Breast epithelium (tissue), 4 donors: ENCODE measurements around the gene TMEM242. TPM values are rescaled to one million over a fixed set of nuclear protein-coding genes. Genes with fewer than 3 reads are reported as not detected.

ENCODE experiments used
- DNase-seq, 2 donors: peaks; one replicate each; pipeline ENCODE4 v3.0.0-alpha.2; 2019; ENCODE audit warnings: low spot score in 2 of 2
- H3K27ac ChIP-seq, 2 donors: fragments of 200-600 bp; sonication (generic) in 1 of 2; one replicate each; pipeline ENCODE4 v1.5.1; 2016 to 2019; ENCODE audit warnings: mild to moderate bottlenecking in 1 of 2
- H3K27me3 ChIP-seq, 2 donors: fragments of 200-600 bp; sonication (generic) in 1 of 2; one replicate each; pipeline versions ENCODE4 v1.5.1 to v1.6.0; 2017 to 2019; ENCODE audit warnings: control low read depth in 1 of 2, mild to moderate bottlenecking in 1 of 2
- H3K36me3 ChIP-seq: fragments of 200-600 bp; one replicate; pipeline ENCODE4 v1.5.1; 2019
- H3K4me1 ChIP-seq, 2 donors: fragments of 200-600 bp; sonication (generic); one replicate each; pipeline ENCODE4 v1.5.1; 2016 to 2019; ENCODE audit warnings: control low read depth in 1 of 2
- H3K4me3 ChIP-seq, 3 donors: fragments of 200-600 bp; sonication (generic); 1 replicate in 2 of 3; 2 replicates in 1 of 3; pipeline ENCODE4 v1.5.1; 2016 to 2019; ENCODE audit warnings: mild to moderate bottlenecking in 3 of 3, moderate library complexity in 2 of 3
- H3K9me3 ChIP-seq, 2 donors: fragments of 200-600 bp; sonication (generic) in 1 of 2; one replicate each; pipeline ENCODE4 v1.5.1; 2016 to 2019; ENCODE audit warnings: control low read depth in 1 of 2
- CTCF ChIP-seq, 3 donors: fragments of 450-650 bp; IDR thresholded peaks; one replicate each; pipeline ENCODE4 v1.5.1; 2016 to 2017; ENCODE audit warnings: antibody characterized with exemption in 3 of 3, mild to moderate bottlenecking in 3 of 3, moderate library complexity in 3 of 3
- POLR2A ChIP-seq: fragments of 450-650 bp; IDR thresholded peaks from one replicate; pipeline ENCODE4 v1.6.1; 2016; ENCODE audit warnings: antibody characterized with exemption, mild to moderate bottlenecking, moderate library complexity
- POLR2AphosphoS5 ChIP-seq, 3 donors: sonication (generic); formaldehyde crosslinking; IDR thresholded peaks; one replicate each; pipeline ENCODE4 v1.6.1; 2017; ENCODE audit warnings: antibody characterized with exemption in 3 of 3
- intact Hi-C: fragments of 100-400 bp; cut with DNase I; formaldehyde crosslinking; loops from one replicate; pipeline ENCODE4 v1.15.1; 2023; ENCODE audit warnings: low total_unique reads
- total RNA-seq, 3 donors: library from RNA; depleted of rRNA; stranded (reverse); fragments of >200 nt; gene quantifications; one replicate each; pipeline ENCODE4 v1.1.0, GENCODE V29; 2016

TMEM242 gene
- total RNA-seq, 3 donors from 2014 or later, result 5.3 to 7.9 (median 7.3) TPM

- no peaks in the 10 kb centered on the region for H3K9me3 ChIP-seq
- no peak for TF ChIP-seq POLR2A
- no peak for TF ChIP-seq CTCF (IDR thresholded peaks at IDR 0.05)
- no peak for TF ChIP-seq POLR2AphosphoS5 (IDR thresholded peaks at IDR 0.05)
- H3K36me3 ChIP-seq, result no peaks in the 10 kb centered on the region
- H3K4me3 ChIP-seq, result no peak overlapping the region
- no peak for DNase-seq
- no peaks in the 10 kb centered on the region for H3K27me3 ChIP-seq
- intact Hi-C loops, result no loop called here
- H3K4me1 ChIP-seq, result peaks cover 0 to 4% of the 10 kb centered on the region in 2 donors
- no peak overlapping the region for H3K27ac ChIP-seq
Measured at GRCh38 chr6:157251586-157252247, 71.6 kb downstream of the TMEM242 start.

- TF ChIP-seq CTCF (IDR thresholded peaks at IDR 0.05), result no peak
- no peak for TF ChIP-seq POLR2A
- no peak for TF ChIP-seq POLR2AphosphoS5 (IDR thresholded peaks at IDR 0.05)
- Histone ChIP-seq H3K9me3 (no peaks in the 10 kb centered on the region), H3K4me3 (no peak overlapping the region), H3K36me3 (no peaks in the 10 kb centered on the region), H3K27me3 (no peaks in the 10 kb centered on the region), H3K4me1 (peaks cover 0 to 4% of the 10 kb centered on the region in 2 donors), H3K27ac (no peak overlapping the region)
- intact Hi-C loops, result no loop called here
- DNase-seq, result no peak
Measured at GRCh38 chr6:157249826-157250225, 73.5 kb downstream of the TMEM242 start.

- DNase-seq, result no peak
- Histone ChIP-seq H3K36me3 (no peaks in the 10 kb centered on the region), H3K9me3 (no peaks in the 10 kb centered on the region), H3K4me3 (no peak overlapping the region), H3K27ac (no peak overlapping the region), H3K27me3 (no peaks in the 10 kb centered on the region), H3K4me1 (peaks cover 0 to 4% of the 10 kb centered on the region in 2 donors)
- intact Hi-C loops, result no loop called here
- TF ChIP-seq CTCF (IDR thresholded peaks at IDR 0.05) (no peak), POLR2AphosphoS5 (IDR thresholded peaks at IDR 0.05) (no peak), POLR2A (no peak)
Measured at GRCh38 chr6:157248264-157248663, 75.1 kb downstream of the TMEM242 start.

DNA sequence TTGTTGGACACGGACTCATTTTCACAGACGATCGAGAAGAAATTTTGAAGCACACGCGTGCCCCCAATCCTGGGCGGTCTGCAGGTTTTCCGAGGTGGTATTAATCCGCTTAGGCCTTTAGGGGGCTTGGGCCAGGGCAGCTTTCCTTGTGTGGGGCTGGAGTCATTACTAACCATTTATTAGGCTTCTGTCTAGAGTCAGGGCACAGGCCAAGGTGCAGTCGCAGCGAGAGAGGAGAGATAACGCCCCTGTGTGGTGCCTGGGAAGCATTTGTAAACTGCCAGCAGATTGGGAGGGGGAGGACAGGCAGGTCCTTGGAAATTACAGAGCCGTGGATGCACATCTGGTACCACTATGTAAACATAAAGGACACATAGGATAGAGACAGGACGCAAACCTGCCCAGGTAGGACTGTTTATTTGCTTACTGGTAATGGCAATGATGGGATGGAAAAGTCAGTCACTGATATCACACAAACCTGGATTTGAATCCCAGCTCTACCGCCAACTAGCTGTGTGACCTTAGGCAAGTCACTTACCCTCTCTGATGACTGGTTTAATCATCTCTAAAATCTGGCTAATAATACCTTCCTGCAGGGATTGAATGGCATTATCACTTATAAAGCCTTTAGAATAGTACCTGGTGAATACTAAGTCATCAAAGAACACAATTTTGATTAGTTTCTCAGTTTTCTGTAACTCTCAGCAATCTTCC lies 76.4 kb downstream of the TMEM242 start:
- intact Hi-C loops, result no loop called here
- no peaks in the 10 kb centered on the region for H3K4me1 ChIP-seq
- DNase-seq, result no peak
- H3K27ac ChIP-seq, result peak overlapping the region in 1 of 2 donors; percentile 85
- no peak overlapping the region for H3K4me3 ChIP-seq
- H3K9me3 ChIP-seq, result no peaks in the 10 kb centered on the region
- H3K27me3 ChIP-seq, result no peaks in the 10 kb centered on the region
- TF ChIP-seq POLR2AphosphoS5 (IDR thresholded peaks at IDR 0.05) (no peak), CTCF (IDR thresholded peaks at IDR 0.05) (no peak), POLR2A (no peak)
- no peaks in the 10 kb centered on the region for H3K36me3 ChIP-seq

- intact Hi-C loops, result no loop called here
- peak overlapping the region; percentile 57 to 85 for H3K27ac ChIP-seq
- no peaks in the 10 kb centered on the region for H3K9me3 ChIP-seq
- no peak for DNase-seq
- no peak for TF ChIP-seq POLR2A
- TF ChIP-seq POLR2AphosphoS5 (IDR thresholded peaks at IDR 0.05), result peak in 1 of 3 donors; percentile 38
- no peaks in the 10 kb centered on the region for H3K4me1 ChIP-seq
- H3K36me3 ChIP-seq, result no peaks in the 10 kb centered on the region
- no peaks in the 10 kb centered on the region for H3K27me3 ChIP-seq
- peak overlapping the region in 1 of 3 donors; percentile 35 for H3K4me3 ChIP-seq
Measured at GRCh38 chr6:157246048-157246630, 77.2 kb downstream of the TMEM242 start.
